Adipose tissue (tissue), 3 donors: ENCODE data around the gene DOK4. TPM values are rescaled to one million over a fixed set of nuclear protein-coding genes. Genes with fewer than 3 reads are reported as not detected.

Experiments
- H3K27ac ChIP-seq: one replicate; pipeline ENCODE4 v1.5.1; 2013; ENCODE audit warnings: low read depth, low read length
- WGBS, 3 donors: extraction: QIAGEN DNeasy Blood & Tissue Kit; methylation state at CpG; one replicate each; pipeline ENCODE4 v1.1.7; 2013; 5-methylcytosine and 5-hydroxymethylcytosine counted together
- polyA plus RNA-seq, 3 donors: library from polyadenylated mRNA; stranded (reverse); fragments of 200-250 nt; gene quantifications; one replicate each; pipeline ENCODE4 v1.2.3, GENCODE V29; 2013
- donor health status: healthy with polysubstance abuse.
- donor health status: Bipolar disorder and iron deficiency.
- donor health status: healthy.

DOK4 gene
- polyA plus RNA-seq, 3 donors = 7.6 to 19.5 (median 11.1) TPM

- no peak overlapping the region for H3K27ac ChIP-seq
- WGBS, 3 donors = 84 to 93% (median 89%) methylated on average over 3 of the region's 3 CpGs
Measured at GRCh38 chr16:57432989-57433388, 53.3 kb downstream of the DOK4 start.

- 57 to 96% (median 92%) methylated on average over 2 of the region's 2 CpGs for WGBS, 3 donors
- no peak overlapping the region for H3K27ac ChIP-seq
Measured at GRCh38 chr16:57432505-57432904, 53.8 kb downstream of the DOK4 start.

GRCh38 chr16:57430955-57431354, 55.3 kb downstream of the DOK4 start:
- 90 to 92% (median 91%) methylated on average over 5 of the region's 5 CpGs for WGBS, 3 donors
- H3K27ac ChIP-seq = no peak overlapping the region

- H3K27ac ChIP-seq = no peak overlapping the region
Measured at GRCh38 chr16:57427824-57428223, 58.5 kb downstream of the DOK4 start.

GRCh38 chr16:57427307-57427706, 59.0 kb downstream of the DOK4 start:
- WGBS, 3 donors = 75 to 84% (median 82%) methylated on average over 8 of the region's 8 CpGs
- no peak overlapping the region for H3K27ac ChIP-seq

- 86 to 90% (median 88%) methylated on average over 7 of the region's 7 CpGs for WGBS, 3 donors
Measured at GRCh38 chr16:57426356-57426755, 59.9 kb downstream of the DOK4 start.

GRCh38 chr16:57424583-57424982, 61.7 kb downstream of the DOK4 start:
- no peak overlapping the region for H3K27ac ChIP-seq
- WGBS, 3 donors = 71 to 86% (median 73%) methylated on average over 3 of the region's 3 CpGs

More at GRCh38 chr16:57426356-57426755, 59.9 kb downstream of the DOK4 start:
- H3K27ac ChIP-seq = no peak overlapping the region

- H3K27ac ChIP-seq = no peak overlapping the region
- WGBS, 3 donors = 73 to 81% (median 78%) methylated on average over 2 of the region's 2 CpGs
Measured at GRCh38 chr16:57423152-57423551, 63.1 kb downstream of the DOK4 start.

GRCh38 chr16:57422026-57422944, 64.0 kb downstream of the DOK4 start:
- H3K27ac ChIP-seq = no peak overlapping the region
- 32 to 46% (median 36%) methylated on average over 10 of the region's 10 CpGs for WGBS, 3 donors

Other genes with a start within 250 kb of the DOK4 start
- 10 to 100 TPM; 17.4 to 57.9 (median 35.5) TPM for gene ARL2BP, start 241.2 kb downstream of the DOK4 start, polyA plus RNA-seq
- gene PLLP, start 201.8 kb downstream of the DOK4 start, polyA plus RNA-seq = 10 to 100 TPM in 2 of 3 donors, 1 to 10 TPM in 1; 7.6 to 28.0 (median 12.2) TPM
- gene CCL22, start 127.7 kb downstream of the DOK4 start, polyA plus RNA-seq = under 1 TPM in 2 of 3 donors, not detected in 1; 0.02 to 0.03 TPM
- 10 to 100 TPM in 2 of 3 donors, 1 to 10 TPM in 1; 8.9 to 30.1 (median 24.7) TPM for gene CX3CL1, start 114.0 kb downstream of the DOK4 start, polyA plus RNA-seq
- not detected for gene CCL17, start 81.7 kb downstream of the DOK4 start, polyA plus RNA-seq
- 10 to 100 TPM; 16.2 to 31.6 (median 24.9) TPM for gene CIAPIN1, start 39.1 kb downstream of the DOK4 start, polyA plus RNA-seq
- 10 to 100 TPM; 37.2 to 49.7 (median 42.5) TPM for gene COQ9, start 39.0 kb downstream of the DOK4 start, polyA plus RNA-seq
- 10 to 100 TPM; 39.3 to 52.1 (median 39.4) TPM for gene POLR2C, start 23.8 kb downstream of the DOK4 start, polyA plus RNA-seq
- gene CCDC102A, start 50.1 kb upstream of the DOK4 start, polyA plus RNA-seq = 10 to 100 TPM in 1 of 3 donors, 1 to 10 TPM in 2; 1.9 to 11.5 (median 2.2) TPM
- gene ADGRG5, start 56.1 kb upstream of the DOK4 start, polyA plus RNA-seq = under 1 TPM in 2 of 3 donors, not detected in 1; 0.09 to 0.26 TPM
- 10 to 100 TPM; 35.8 to 51.4 (median 38.6) TPM for gene ADGRG1, start 142.1 kb upstream of the DOK4 start, polyA plus RNA-seq
- gene ADGRG3, start 181.8 kb upstream of the DOK4 start, polyA plus RNA-seq = 10 to 100 TPM in 1 of 3 donors, 1 to 10 TPM in 1, under 1 TPM in 1; 0.32 to 15.7 (median 8.4) TPM
- under 1 TPM in 2 of 3 donors, not detected in 1; 0.18 to 0.24 TPM for gene DRC7, start 208.3 kb upstream of the DOK4 start, polyA plus RNA-seq
- gene KATNB1, start 249.3 kb upstream of the DOK4 start, polyA plus RNA-seq = 10 to 100 TPM; 11.4 to 16.5 (median 15.0) TPM